Naive thymus-derived CD4-positive, alpha-beta T cell (primary cell): ENCODE results near the gene FAM3C. TPM values are rescaled to one million over a fixed set of nuclear protein-coding genes. Genes with fewer than 3 reads are reported as not detected.

Experiments
- ATAC-seq: fragments of 150-1000 bp; cut with Tn5 transposase; 2 replicates; pipeline ENCODE4 v1.10.0; 2021; ENCODE audit warnings: mild to moderate bottlenecking, moderate library complexity
- CTCF ChIA-PET: fragments of 350-600 bp; sonication (Branson Sonifier 250); formaldehyde crosslinking; loops from one replicate; lab custom pipeline; 2021; ENCODE audit warnings: antibody characterized with exemption; lab: Charles Lee
- POLR2A ChIA-PET: fragments of 350-600 bp; sonication (Branson Sonifier 250); formaldehyde crosslinking; loops from one replicate; lab custom pipeline; 2021; ENCODE audit warnings: antibody characterized with exemption, inconsistent platforms; lab: Charles Lee
- DNase-seq, 9 donors: peaks; one replicate each; pipeline versions ENCODE4 v3.0.0 to v3.0.0-alpha.2; 2020 to 2022; ENCODE audit warnings: mixed read lengths in 1 of 9
- H3K27ac ChIP-seq: one replicate; pipeline ENCODE4 v1.7.0; 2013; ENCODE audit warnings: mild to moderate bottlenecking, low read depth, low read length, moderate library complexity
- H3K27me3 ChIP-seq, 2 donors: one replicate each; pipeline ENCODE4 v1.7.0; 2013; ENCODE audit warnings: low read length in 2 of 2, mild to moderate bottlenecking in 2 of 2, moderate library complexity in 2 of 2; ENCODE audit not compliant: control insufficient read depth in 2 of 2, insufficient read depth in 2 of 2
- H3K36me3 ChIP-seq, 3 experiments: 1 replicate in 2 of 3; 2 replicates in 1 of 3; pipeline ENCODE4 v1.7.0; 2013; ENCODE audit warnings: low read length in 3 of 3, mild to moderate bottlenecking in 3 of 3, moderate library complexity in 1 of 3; ENCODE audit not compliant: insufficient read depth in 3 of 3, control insufficient read depth in 2 of 3
- H3K4me1 ChIP-seq, 2 donors: one replicate each; pipeline ENCODE4 v1.7.0; 2013; ENCODE audit warnings: low read length in 2 of 2, mild to moderate bottlenecking in 2 of 2, moderate library complexity in 1 of 2; ENCODE audit not compliant: control insufficient read depth in 2 of 2, insufficient read depth in 2 of 2
- H3K4me3 ChIP-seq: 2 replicates; pipeline ENCODE4 v1.7.0; 2013; ENCODE audit warnings: mild to moderate bottlenecking, low read length
- H3K9me3 ChIP-seq, 3 experiments: 1 replicate in 2 of 3; 2 replicates in 1 of 3; pipeline ENCODE4 v1.7.0; 2013; ENCODE audit warnings: low read length in 3 of 3; ENCODE audit not compliant: control insufficient read depth in 2 of 3
- H3K27ac Mint-ChIP-seq, 9 donors: one replicate each; pipeline ENCODE4 v1.8.0; 2020 to 2022; ENCODE audit warnings: mixed read lengths in 9 of 9, mild to moderate bottlenecking in 8 of 9, moderate library complexity in 5 of 9, inconsistent platforms in 2 of 9
- H3K27me3 Mint-ChIP-seq, 5 donors: one replicate each; pipeline ENCODE4 v1.8.0; 2021 to 2022; ENCODE audit warnings: mixed read lengths in 5 of 5, mild to moderate bottlenecking in 1 of 5
- H3K36me3 Mint-ChIP-seq, 5 donors: one replicate each; pipeline ENCODE4 v1.8.0; 2020 to 2022; ENCODE audit warnings: mixed read lengths in 5 of 5, mild to moderate bottlenecking in 3 of 5, inconsistent platforms in 1 of 5
- H3K4me1 Mint-ChIP-seq, 7 donors: one replicate each; pipeline ENCODE4 v1.8.0; 2020 to 2022; ENCODE audit warnings: mixed read lengths in 7 of 7, mild to moderate bottlenecking in 3 of 7, inconsistent platforms in 1 of 7
- H3K4me3 Mint-ChIP-seq, 10 donors: one replicate each; pipeline ENCODE4 v1.8.0; 2020 to 2022; ENCODE audit warnings: mild to moderate bottlenecking in 10 of 10, mixed read lengths in 10 of 10, moderate library complexity in 6 of 10, inconsistent platforms in 2 of 10
- H3K9me3 Mint-ChIP-seq, 11 donors: one replicate each; pipeline ENCODE4 v1.8.0; 2020 to 2022; ENCODE audit warnings: mixed read lengths in 11 of 11, mild to moderate bottlenecking in 4 of 11, inconsistent platforms in 1 of 11, moderate library complexity in 1 of 11
- intact Hi-C, 2 donors: fragments of 100-400 bp; cut with micrococcal nuclease; formaldehyde crosslinking; loops; one replicate each; pipeline ENCODE4 v1.15.1; 2023
- polyA plus RNA-seq, 2 donors: library from polyadenylated mRNA; unstranded; fragments of 300-500 nt; fragmentation: Illumina TruSeq; gene quantifications; one replicate each; pipeline ENCODE4 v1.2.3, GENCODE V29; 2021
- total RNA-seq, 6 experiments: library from RNA in 5 of 6; stranded (reverse) in 5 of 6; gene quantifications; 1 replicate in 5 of 6; 2 replicates in 1 of 6; pipeline ENCODE4 v1.2.3 and lab custom pipeline; 2021 to 2026

Gene FAM3C
- total and polyA plus RNA-seq, 7 experiments from 2014 or later, result 9.6 to 28.4 (median 12.4) TPM

GRCh38 chr7:121416533-121416932 lies 20.4 kb upstream of the FAM3C start:
- Mint-ChIP-seq H3K4me3 (no peak overlapping the region), H3K27me3 (peaks cover 0 to 10% (median 8%) of the 10 kb centered on the region in 5 donors), H3K27ac (no peak overlapping the region), H3K9me3 (no peaks in the 10 kb centered on the region), H3K36me3 (peaks cover 0 to 4% (median 0%) of the 10 kb centered on the region in 5 donors), H3K4me1 (no peaks in the 10 kb centered on the region)
- Histone ChIP-seq H3K27ac (no peak overlapping the region), H3K9me3 (no peaks in the 10 kb centered on the region), H3K4me3 (no peak overlapping the region), H3K4me1 (no peaks in the 10 kb centered on the region), H3K36me3 (no peaks in the 10 kb centered on the region), H3K27me3 (no peaks in the 10 kb centered on the region)
- ChIA-PET POLR2A (no interaction called here), CTCF (no interaction called here)
- ATAC-seq (no peak), DNase-seq (no peak)
- intact Hi-C loops, result loop anchor here in 1 of 2 donors (2.0 kb wide), 1 partner anchor 14 kb away; no protein-coding TSS in a partner anchor

GRCh38 chr7:121414436-121414835 lies 18.3 kb upstream of the FAM3C start:
- Histone ChIP-seq H3K36me3 (no peaks in the 10 kb centered on the region), H3K27ac (no peak overlapping the region), H3K4me1 (no peaks in the 10 kb centered on the region), H3K4me3 (no peak overlapping the region), H3K27me3 (no peaks in the 10 kb centered on the region), H3K9me3 (no peaks in the 10 kb centered on the region)
- Mint-ChIP-seq H3K4me1 (peaks cover 0 to 6% (median 5%) of the 10 kb centered on the region in 7 donors), H3K9me3 (no peaks in the 10 kb centered on the region), H3K36me3 (no peaks in the 10 kb centered on the region), H3K4me3 (no peak overlapping the region), H3K27ac (no peak overlapping the region), H3K27me3 (peaks cover 0 to 16% (median 9%) of the 10 kb centered on the region in 5 donors)
- intact Hi-C loops, result no loop called here
- DNase-seq, result no peak
- ChIA-PET CTCF (no interaction called here), POLR2A (no interaction called here)
- no peak for ATAC-seq

GRCh38 chr7:121411597-121411979 lies 15.5 kb upstream of the FAM3C start:
- no peaks in the 10 kb centered on the region for H3K9me3 ChIP-seq
- no peaks in the 10 kb centered on the region for H3K27me3 ChIP-seq
- H3K9me3 Mint-ChIP-seq, result no peaks in the 10 kb centered on the region
- no peaks in the 10 kb centered on the region for H3K36me3 Mint-ChIP-seq
- no peak overlapping the region for H3K4me3 Mint-ChIP-seq
- H3K27ac Mint-ChIP-seq, result no peak overlapping the region
- peaks cover 0 to 6% (median 5%) of the 10 kb centered on the region in 7 donors for H3K4me1 Mint-ChIP-seq
- no peaks in the 10 kb centered on the region for H3K4me1 ChIP-seq
- no peak for DNase-seq
- H3K4me3 ChIP-seq, result no peak overlapping the region
- CTCF ChIA-PET, result no interaction called here
- POLR2A ChIA-PET, result no interaction called here
- intact Hi-C loops, result no loop called here
- no peaks in the 10 kb centered on the region for H3K36me3 ChIP-seq
- ATAC-seq, result no peak
- H3K27ac ChIP-seq, result no peak overlapping the region
- peaks cover 0 to 16% (median 9%) of the 10 kb centered on the region in 5 donors for H3K27me3 Mint-ChIP-seq

- peaks cover 0 to 16% (median 9%) of the 10 kb centered on the region in 5 donors for H3K27me3 Mint-ChIP-seq
- intact Hi-C loops, result no loop called here
- no peaks in the 10 kb centered on the region for H3K9me3 ChIP-seq
- no peak overlapping the region for H3K27ac Mint-ChIP-seq
- no peaks in the 10 kb centered on the region for H3K9me3 Mint-ChIP-seq
- no peak overlapping the region for H3K4me3 Mint-ChIP-seq
- no peaks in the 10 kb centered on the region for H3K27me3 ChIP-seq
- H3K4me3 ChIP-seq, result no peak overlapping the region
- no peak overlapping the region for H3K27ac ChIP-seq
- H3K36me3 Mint-ChIP-seq, result no peaks in the 10 kb centered on the region
- H3K4me1 Mint-ChIP-seq, result peaks cover 0 to 6% (median 5%) of the 10 kb centered on the region in 7 donors
- ChIA-PET CTCF (interaction anchor here (0.7 kb wide), 1 partner anchor 10 kb away, joined by 3 read pairs; no protein-coding TSS in a partner anchor), POLR2A (no interaction called here)
- ATAC-seq (no peak), DNase-seq (no peak)
- H3K36me3 ChIP-seq, result no peaks in the 10 kb centered on the region
- H3K4me1 ChIP-seq, result no peaks in the 10 kb centered on the region
These were observed 14.9 kb upstream of the FAM3C start for GRCh38 chr7:121410829-121411596.

- Mint-ChIP-seq H3K36me3 (no peaks in the 10 kb centered on the region), H3K27me3 (peaks cover 7 to 11% (median 10%) of the 10 kb centered on the region in 5 donors), H3K4me3 (no peak overlapping the region), H3K9me3 (peaks cover 0 to 3% (median 0%) of the 10 kb centered on the region in 11 donors), H3K4me1 (peaks cover 0 to 6% (median 5%) of the 10 kb centered on the region in 7 donors), H3K27ac (no peak overlapping the region)
- ATAC-seq (no peak), DNase-seq (no peak)
- H3K4me3 ChIP-seq, result no peak overlapping the region
- H3K27ac ChIP-seq, result no peak overlapping the region
- ChIA-PET POLR2A (interaction anchor here (1.0 kb wide), 1 partner anchor 31 kb away, joined by 3 read pairs; no protein-coding TSS in a partner anchor), CTCF (interaction anchor here (1.2 kb wide), 1 partner anchor 34 kb away, joined by 3 read pairs; no protein-coding TSS in a partner anchor)
- H3K4me1 ChIP-seq, result no peaks in the 10 kb centered on the region
- no peaks in the 10 kb centered on the region for H3K27me3 ChIP-seq
- intact Hi-C loops, result no loop called here
- H3K9me3 ChIP-seq, result no peaks in the 10 kb centered on the region
- H3K36me3 ChIP-seq, result no peaks in the 10 kb centered on the region
These were observed 10.8 kb upstream of the FAM3C start for GRCh38 chr7:121406944-121407343.

- ATAC-seq (no peak), DNase-seq (no peak)
- H3K27me3 Mint-ChIP-seq, result peaks cover 5 to 7% (median 6%) of the 10 kb centered on the region in 5 donors
- H3K4me3 Mint-ChIP-seq, result no peak overlapping the region
- H3K27me3 ChIP-seq, result no peaks in the 10 kb centered on the region
- H3K27ac ChIP-seq, result no peak overlapping the region
- no peaks in the 10 kb centered on the region for H3K9me3 ChIP-seq
- H3K36me3 ChIP-seq, result no peaks in the 10 kb centered on the region
- POLR2A ChIA-PET, result no interaction called here
- H3K9me3 Mint-ChIP-seq, result peaks cover 0 to 3% (median 0%) of the 10 kb centered on the region in 11 donors
- no peaks in the 10 kb centered on the region for H3K4me1 ChIP-seq
- H3K36me3 Mint-ChIP-seq, result no peaks in the 10 kb centered on the region
- H3K4me1 Mint-ChIP-seq, result peaks cover 0 to 6% (median 5%) of the 10 kb centered on the region in 7 donors
- CTCF ChIA-PET, result interaction anchor here (0.6 to 1.2 kb wide), 2 partner anchors 33 to 75 kb away, joined by 3 read pairs; no protein-coding TSS in a partner anchor
- intact Hi-C loops, result no loop called here
- no peak overlapping the region for H3K4me3 ChIP-seq
- peak overlapping the region in 2 of 9 donors; percentile 69 to 74 for H3K27ac Mint-ChIP-seq
These were observed 10.4 kb upstream of the FAM3C start for GRCh38 chr7:121406461-121406860.
